Colonic mucosa (tissue), 4 donors: Measurements from ENCODE around the gene PRKAR1B. TPM values are rescaled to one million over a fixed set of nuclear protein-coding genes. Genes with fewer than 3 reads are reported as not detected.
A peak's percentile ranks its signal among the peaks of the same experiment; 100 is the strongest.

Experiments used
- DNase-seq: peaks from one replicate; pipeline ENCODE4 v3.0.0-alpha.2; 2020
- H3K27ac ChIP-seq: fragments of 200-600 bp; one replicate; pipeline ENCODE4 v1.8.0; 2021
- H3K27me3 ChIP-seq: fragments of 200-600 bp; one replicate; pipeline ENCODE4 v1.8.0; 2021
- H3K36me3 ChIP-seq: fragments of 200-600 bp; one replicate; pipeline ENCODE4 v1.8.0; 2021
- H3K4me1 ChIP-seq: fragments of 200-600 bp; one replicate; pipeline ENCODE4 v1.8.0; 2021; ENCODE audit warnings: mild to moderate bottlenecking
- H3K4me3 ChIP-seq: fragments of 200-600 bp; one replicate; pipeline ENCODE4 v1.8.0; 2021
- H3K9ac ChIP-seq, 2 donors: one replicate each; pipeline ENCODE4 v1.7.0; 2013; ENCODE audit warnings: control low read depth in 2 of 2, low read depth in 2 of 2, low read length in 2 of 2
- H3K9me3 ChIP-seq: fragments of 200-600 bp; one replicate; pipeline ENCODE4 v1.8.0; 2021
- CTCF ChIP-seq: fragments of 200-600 bp; IDR thresholded peaks from one replicate; pipeline ENCODE4 v1.8.0; 2022; ENCODE audit warnings: antibody characterized with exemption, mild to moderate bottlenecking
- intact Hi-C: fragments of 100-400 bp; cut with DNase I; formaldehyde crosslinking; loops from one replicate; pipeline ENCODE4 v1.14.1; 2022
- total RNA-seq, 2 donors: library from RNA; stranded (reverse); fragmentation: NEBNext Ultra II Directional in 1 of 2; extraction: Animal tissue kit (Norgen Biotek cat#: 25700) in 1 of 2; gene quantifications; one replicate each; pipeline ENCODE4 v1.2.1, GENCODE V29; 2021
- donor health status: healthy.
- donor health status: DM: no; HTN: no; CAD: no.
- donor health status: DM: no; HTN: no; CAD: no.

PRKAR1B gene
- total RNA-seq, 2 donors from 2014 or later = 19.2 to 32.8 TPM

GRCh38 chr7:560966-561630, 166.0 kb downstream of the PRKAR1B start:
- no peak for TF ChIP-seq CTCF
- Histone ChIP-seq H3K9me3 (no peaks in the 10 kb centered on the region), H3K4me3 (no peak overlapping the region), H3K27ac (no peak overlapping the region), H3K36me3 (no peaks in the 10 kb centered on the region), H3K4me1 (no peaks in the 10 kb centered on the region), H3K27me3 (no peaks in the 10 kb centered on the region), H3K9ac (peak overlapping the region in 1 of 2 donors; percentile 5)
- intact Hi-C loops = no loop called here
- no peak for DNase-seq

DNA sequence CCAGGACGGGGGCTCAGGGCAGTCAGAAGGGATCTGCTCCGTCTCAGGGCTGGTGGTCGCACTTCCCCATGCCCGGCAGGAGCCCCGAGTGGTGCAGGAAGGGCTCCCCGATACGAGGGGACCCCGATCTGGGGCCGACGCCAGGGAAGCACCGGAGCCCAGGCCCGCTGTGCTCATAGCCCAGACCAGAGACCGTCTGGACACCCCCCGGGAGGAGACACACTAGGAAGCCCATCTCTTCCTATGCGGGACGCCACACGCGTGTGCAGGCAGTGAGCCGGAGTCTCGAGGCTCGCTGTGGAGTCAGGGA, 167.7 kb downstream of the PRKAR1B start:
- H3K27ac ChIP-seq = no peak overlapping the region
- no peak overlapping the region for H3K9ac ChIP-seq
- intact Hi-C loops = no loop called here
- no peak overlapping the region for H3K4me3 ChIP-seq
- no peaks in the 10 kb centered on the region for H3K36me3 ChIP-seq
- H3K27me3 ChIP-seq = no peaks in the 10 kb centered on the region
- DNase-seq = no peak
- no peaks in the 10 kb centered on the region for H3K4me1 ChIP-seq
- TF ChIP-seq CTCF = no peak
- no peaks in the 10 kb centered on the region for H3K9me3 ChIP-seq

DNA sequence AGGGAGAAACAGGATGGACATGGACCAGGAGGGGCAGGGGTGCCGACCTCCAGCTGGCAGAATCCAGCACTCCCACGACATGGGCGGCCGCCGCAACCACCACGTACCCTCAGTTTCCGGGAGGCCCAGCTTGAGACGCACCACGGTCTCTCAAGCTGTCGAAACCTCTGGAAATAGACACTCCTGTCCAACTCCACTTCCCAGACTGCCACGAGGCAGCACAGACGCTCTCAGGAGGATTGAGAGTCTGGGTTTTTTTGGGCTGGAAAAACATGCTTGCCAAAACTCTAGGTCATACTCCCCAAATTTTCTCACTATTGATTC, 169.6 kb downstream of the PRKAR1B start:
- TF ChIP-seq CTCF = no peak
- Histone ChIP-seq H3K4me3 (no peak overlapping the region), H3K27ac (no peak overlapping the region), H3K36me3 (no peaks in the 10 kb centered on the region), H3K9ac (no peak overlapping the region), H3K4me1 (no peaks in the 10 kb centered on the region), H3K9me3 (no peaks in the 10 kb centered on the region), H3K27me3 (no peaks in the 10 kb centered on the region)
- intact Hi-C loops = no loop called here
- DNase-seq = no peak

- no peak overlapping the region for H3K27ac ChIP-seq
- intact Hi-C loops = no loop called here
Measured at GRCh38 chr7:556837-557557, 170.1 kb downstream of the PRKAR1B start.

DNA sequence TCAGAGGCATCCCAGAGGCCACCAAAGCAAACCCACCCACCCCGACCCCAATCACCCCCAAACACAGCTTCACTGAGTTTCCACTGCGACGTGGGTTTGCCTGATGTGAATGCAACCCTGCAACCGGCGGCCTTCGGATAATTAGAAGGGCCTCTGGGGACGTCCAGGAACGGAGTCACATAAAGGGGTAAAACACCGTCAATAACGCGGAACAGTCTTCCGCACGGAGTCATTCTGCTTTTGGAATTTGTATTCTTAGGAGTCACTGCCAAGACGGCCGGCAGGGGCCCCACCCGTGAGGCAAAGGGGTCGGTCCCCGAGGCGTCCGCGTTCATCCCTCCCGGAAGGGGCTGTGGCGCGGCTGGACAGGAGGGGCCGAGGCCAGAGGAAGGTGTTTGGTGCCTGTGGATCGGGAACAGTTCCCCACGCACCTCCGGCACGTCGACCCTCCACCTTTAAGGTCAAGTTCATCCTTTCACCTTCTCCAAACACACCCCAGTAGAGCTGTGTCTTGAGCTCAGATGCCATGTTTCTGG, 170.7 kb downstream of the PRKAR1B start:
- Histone ChIP-seq H3K27ac (no peak overlapping the region), H3K36me3 (no peaks in the 10 kb centered on the region)
- intact Hi-C loops = no loop called here

More at GRCh38 chr7:556837-557557, 170.1 kb downstream of the PRKAR1B start:
- Histone ChIP-seq H3K36me3 (no peaks in the 10 kb centered on the region), H3K27me3 (no peaks in the 10 kb centered on the region), H3K9me3 (no peaks in the 10 kb centered on the region), H3K4me3 (no peak overlapping the region), H3K4me1 (no peaks in the 10 kb centered on the region), H3K9ac (no peak overlapping the region)
- no peak for TF ChIP-seq CTCF
- no peak for DNase-seq

More for the DNA sequence above, 170.7 kb downstream of the PRKAR1B start:
- no peaks in the 10 kb centered on the region for H3K4me1 ChIP-seq
- no peak for DNase-seq
- H3K4me3 ChIP-seq = no peak overlapping the region
- no peaks in the 10 kb centered on the region for H3K27me3 ChIP-seq
- no peak for TF ChIP-seq CTCF
- H3K9me3 ChIP-seq = no peaks in the 10 kb centered on the region
- H3K9ac ChIP-seq = no peak overlapping the region
